Fibroblast of upper back skin (primary cell): ENCODE data around the gene ZDHHC14.

Experiments used
- DNase-seq: peaks from one replicate; pipeline ENCODE4 v3.0.0-alpha.2; 2013

The ZDHHC14 gene

DNA sequence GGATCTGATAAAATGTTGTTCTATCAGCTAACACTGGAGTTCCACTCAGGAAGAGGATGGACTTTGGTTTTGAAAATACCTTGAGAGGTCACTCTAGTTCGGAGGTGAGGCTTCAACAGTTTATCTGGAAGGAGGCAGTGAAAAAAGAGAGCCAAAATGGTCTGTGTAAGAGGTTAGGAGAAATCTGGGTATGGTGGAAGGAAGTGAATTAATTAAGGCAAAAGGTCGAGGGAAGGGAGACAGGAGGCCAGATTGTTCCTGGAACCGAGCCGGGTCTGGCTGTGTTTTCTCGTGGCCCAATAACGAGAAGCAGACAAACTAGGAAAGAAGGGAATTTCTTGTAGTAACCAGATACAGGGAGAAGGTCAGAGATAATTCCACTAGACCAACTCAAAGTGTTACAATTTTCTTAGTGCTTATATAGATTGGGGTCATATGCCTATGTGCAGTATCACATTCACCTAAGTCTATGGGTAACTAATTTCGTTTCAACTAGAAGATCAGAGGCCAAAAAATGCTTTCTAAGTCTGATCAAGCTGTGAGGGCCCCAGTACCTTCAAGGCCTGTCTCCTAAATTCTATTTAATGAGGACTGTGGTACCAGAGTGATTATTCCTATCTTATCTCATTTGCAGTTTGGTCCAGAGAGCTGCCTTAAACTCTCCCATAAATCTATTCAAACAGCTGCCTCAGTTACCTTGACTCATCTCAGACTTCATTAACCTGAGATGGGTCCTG is 346.1 kb downstream of the ZDHHC14 start:
- no peak for DNase-seq
